WERI-Rb-1 (cell line): ENCODE results near the gene EPS8.

ENCODE experiments used
- DNase-seq: peaks from one replicate; pipeline ENCODE4 v3.0.0-alpha.2; 2020
- H3K27ac ChIP-seq: fragments of 250-450 bp; sonication (Bioruptor Pico); 2 replicates; pipeline ENCODE4 v1.5.1; 2020; ENCODE audit warnings: mild to moderate bottlenecking, moderate library complexity
- H3K27me3 ChIP-seq: fragments of 250-450 bp; sonication (Bioruptor Pico); 2 replicates; pipeline ENCODE4 v1.5.1; 2021; ENCODE audit warnings: mild to moderate bottlenecking, low read depth, moderate library complexity; ENCODE audit not compliant: insufficient read depth, severe bottlenecking
- H3K36me3 ChIP-seq: fragments of 250-450 bp; sonication (Bioruptor Pico); 2 replicates; pipeline ENCODE4 v1.5.1; 2020; ENCODE audit warnings: mild to moderate bottlenecking, moderate library complexity
- H3K4me3 ChIP-seq: 2 replicates; pipeline ENCODE4 v1.5.1; 2011; ENCODE audit warnings: low read depth, mild to moderate bottlenecking, control low read depth, low read length
- H3K9me3 ChIP-seq: fragments of 250-450 bp; sonication (Bioruptor Pico); 2 replicates; pipeline ENCODE4 v1.5.1; 2021; ENCODE audit warnings: mild to moderate bottlenecking, moderate library complexity; ENCODE audit not compliant: severe bottlenecking
- TF ChIP-seq, protein P1 (sequence below): IDR thresholded peaks from 2 replicates; pipeline ENCODE4 v1.5.1; 2011; ENCODE audit warnings: low read depth, mild to moderate bottlenecking, control low read depth, inconsistent platforms, low read length

EPS8 gene

GRCh38 chr12:15684896-15685658 lies 104.1 kb downstream of the EPS8 start:
- Histone ChIP-seq H3K36me3 (no peaks in the 10 kb centered on the region), H3K27me3 (no peaks in the 10 kb centered on the region), H3K4me3 (no peak overlapping the region), H3K9me3 (no peaks in the 10 kb centered on the region), H3K27ac (no peak overlapping the region)
- TF ChIP-seq, protein P1, sequence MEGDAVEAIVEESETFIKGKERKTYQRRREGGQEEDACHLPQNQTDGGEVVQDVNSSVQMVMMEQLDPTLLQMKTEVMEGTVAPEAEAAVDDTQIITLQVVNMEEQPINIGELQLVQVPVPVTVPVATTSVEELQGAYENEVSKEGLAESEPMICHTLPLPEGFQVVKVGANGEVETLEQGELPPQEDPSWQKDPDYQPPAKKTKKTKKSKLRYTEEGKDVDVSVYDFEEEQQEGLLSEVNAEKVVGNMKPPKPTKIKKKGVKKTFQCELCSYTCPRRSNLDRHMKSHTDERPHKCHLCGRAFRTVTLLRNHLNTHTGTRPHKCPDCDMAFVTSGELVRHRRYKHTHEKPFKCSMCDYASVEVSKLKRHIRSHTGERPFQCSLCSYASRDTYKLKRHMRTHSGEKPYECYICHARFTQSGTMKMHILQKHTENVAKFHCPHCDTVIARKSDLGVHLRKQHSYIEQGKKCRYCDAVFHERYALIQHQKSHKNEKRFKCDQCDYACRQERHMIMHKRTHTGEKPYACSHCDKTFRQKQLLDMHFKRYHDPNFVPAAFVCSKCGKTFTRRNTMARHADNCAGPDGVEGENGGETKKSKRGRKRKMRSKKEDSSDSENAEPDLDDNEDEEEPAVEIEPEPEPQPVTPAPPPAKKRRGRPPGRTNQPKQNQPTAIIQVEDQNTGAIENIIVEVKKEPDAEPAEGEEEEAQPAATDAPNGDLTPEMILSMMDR = no peak
- DNase-seq = no peak

GRCh38 chr12:15682826-15683225 lies 106.4 kb downstream of the EPS8 start:
- no peaks in the 10 kb centered on the region for H3K36me3 ChIP-seq
- DNase-seq = no peak

DNA sequence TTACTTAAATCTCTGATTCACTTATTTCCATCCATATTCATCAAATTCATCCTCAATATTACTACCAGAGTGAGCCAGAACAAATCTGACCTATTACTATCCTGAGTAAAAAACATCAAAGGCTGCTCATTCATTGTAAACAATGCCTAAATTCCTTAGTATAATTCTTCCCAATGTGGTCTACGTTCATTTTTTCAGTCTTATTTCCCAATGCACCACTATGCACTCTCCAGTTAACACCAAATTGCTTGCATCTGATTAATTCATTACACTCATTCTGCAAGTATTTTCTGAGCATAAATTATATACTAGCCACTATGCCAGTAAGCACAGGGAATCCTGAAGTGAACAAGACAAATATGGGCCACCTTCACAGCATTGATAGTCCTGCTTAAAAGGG lies 110.0 kb downstream of the EPS8 start:
- Histone ChIP-seq H3K36me3 (no peaks in the 10 kb centered on the region), H3K4me3 (no peak overlapping the region), H3K27ac (no peak overlapping the region), H3K27me3 (no peaks in the 10 kb centered on the region), H3K9me3 (no peaks in the 10 kb centered on the region)
- no peak for DNase-seq
- TF ChIP-seq, protein P1 = no peak

More at GRCh38 chr12:15682826-15683225, 106.4 kb downstream of the EPS8 start:
- Histone ChIP-seq H3K27ac (no peak overlapping the region), H3K27me3 (no peaks in the 10 kb centered on the region), H3K9me3 (no peaks in the 10 kb centered on the region), H3K4me3 (no peak overlapping the region)
- TF ChIP-seq, protein P1 = no peak

DNA sequence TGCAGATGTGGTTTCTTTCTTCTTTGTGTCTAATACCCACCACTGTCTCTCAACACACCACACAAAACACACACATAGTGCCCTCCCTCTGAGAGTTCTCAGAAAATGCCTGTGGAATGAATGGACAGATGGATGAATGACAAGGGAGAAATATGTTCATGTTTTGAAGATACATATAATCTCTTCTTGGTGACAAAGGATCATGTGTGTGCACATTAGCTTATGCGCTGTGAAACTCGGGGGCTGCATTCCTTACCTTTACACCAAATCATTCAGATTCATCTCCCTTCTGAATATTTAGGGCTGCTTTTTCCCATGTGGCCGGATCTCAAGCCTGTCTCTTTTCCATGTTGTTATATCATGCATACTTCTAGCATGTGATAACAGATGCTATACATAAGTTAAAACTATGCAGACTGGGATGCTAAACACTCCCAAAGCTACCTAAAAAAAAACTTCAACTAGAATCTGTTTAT lies 111.4 kb downstream of the EPS8 start:
- no peaks in the 10 kb centered on the region for H3K27me3 ChIP-seq

GRCh38 chr12:15677228-15677627 lies 112.0 kb downstream of the EPS8 start:
- Histone ChIP-seq H3K4me3 (no peak overlapping the region), H3K27me3 (no peaks in the 10 kb centered on the region), H3K36me3 (no peaks in the 10 kb centered on the region), H3K27ac (no peak overlapping the region), H3K9me3 (no peaks in the 10 kb centered on the region)
- TF ChIP-seq, protein P1 = no peak
- DNase-seq = no peak

More for the DNA sequence above, 111.4 kb downstream of the EPS8 start:
- no peaks in the 10 kb centered on the region for H3K9me3 ChIP-seq
- no peak overlapping the region for H3K4me3 ChIP-seq
- no peak for DNase-seq
- H3K27ac ChIP-seq = no peak overlapping the region
- H3K36me3 ChIP-seq = no peaks in the 10 kb centered on the region
- TF ChIP-seq, protein P1 = no peak
